H1 (cell line): ENCODE results near the gene HS6ST1.

ENCODE experiments used
- CHD2 ChIP-seq: IDR thresholded peaks from 2 replicates; pipeline ENCODE4 v1.6.1; 2012; ENCODE audit warnings: low read length, improper control_type of control experiment
- CTCF ChIP-seq, 3 experiments: IDR thresholded peaks; 1 replicate in 2 of 3; 2 replicates in 1 of 3; pipeline versions ENCODE4 v1.5.1 to v1.6.1; 2011; ENCODE audit warnings: low read length in 3 of 3, mild to moderate bottlenecking in 3 of 3, inconsistent platforms in 2 of 3, low read depth in 1 of 3, moderate library complexity in 1 of 3; ENCODE audit not compliant: insufficient read depth in 1 of 3; ENCODE audit errors: control extremely low read depth in 1 of 3
- EGR1 ChIP-seq: IDR thresholded peaks from 2 replicates; pipeline ENCODE4 v1.6.1; 2011; ENCODE audit warnings: low read depth, low read length, borderline replicate concordance
- EP300 ChIP-seq, 2 experiments: IDR thresholded peaks; 1 replicate in 1 of 2; 2 replicates in 1 of 2; pipeline ENCODE4 v1.6.1; 2011 to 2012; ENCODE audit warnings: low read depth in 2 of 2, low read length in 2 of 2, mild to moderate bottlenecking in 2 of 2, borderline replicate concordance in 1 of 2, inconsistent platforms in 1 of 2, moderate library complexity in 1 of 2
- NRF1 ChIP-seq: IDR thresholded peaks from 2 replicates; pipeline ENCODE4 v1.6.1; 2011; ENCODE audit warnings: mild to moderate bottlenecking, low read depth, low read length, improper control_type of control experiment
- POLR2A ChIP-seq, 2 experiments: IDR thresholded peaks; 1 replicate in 1 of 2; 2 replicates in 1 of 2; pipeline ENCODE4 v1.6.1; 2011; ENCODE audit warnings: low read depth in 2 of 2, low read length in 2 of 2, mild to moderate bottlenecking in 2 of 2; ENCODE audit errors: control extremely low read depth in 1 of 2
- POLR2AphosphoS5 ChIP-seq: IDR thresholded peaks from 2 replicates; pipeline ENCODE4 v1.6.1; 2011; ENCODE audit warnings: low read depth, low read length
- SP1 ChIP-seq: IDR thresholded peaks from 2 replicates; pipeline ENCODE4 v1.6.1; 2011; ENCODE audit warnings: low read depth, low read length
- TCF12 ChIP-seq: IDR thresholded peaks from 2 replicates; pipeline ENCODE4 v1.6.1; 2011; ENCODE audit warnings: low read depth, mild to moderate bottlenecking, low read length

DNA sequence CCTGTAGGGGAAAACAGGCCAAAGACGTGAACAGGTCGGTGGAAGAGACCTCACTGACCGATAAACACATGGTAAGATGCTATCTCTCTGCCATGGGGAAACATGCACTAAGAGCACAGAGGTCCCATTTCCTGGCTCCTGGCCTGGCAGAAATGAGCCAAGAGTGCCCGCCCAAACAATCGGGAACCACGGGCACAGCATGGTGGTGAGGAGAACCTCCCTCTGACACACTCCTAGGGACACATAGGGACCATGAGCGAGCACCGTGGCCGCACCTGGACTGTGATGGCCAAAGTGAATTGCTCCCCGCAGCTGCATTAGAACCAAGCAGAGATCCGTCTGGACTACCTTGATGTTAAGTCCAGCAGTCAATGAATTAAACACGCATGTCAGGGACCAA is 11.1 kb downstream of the HS6ST1 start:
- TF ChIP-seq CTCF (IDR thresholded peaks at IDR 0.05; ENCODE audit: control extremely low read depth in 1 of 3, insufficient read depth in 1 of 3, low read depth in 1 of 3, low read length in 3 of 3) (no peak), POLR2A (IDR thresholded peaks at IDR 0.05; ENCODE audit: control extremely low read depth in 1 of 2, low read depth in 2 of 2, low read length in 2 of 2) (no peak), SP1 (no peak), POLR2AphosphoS5 (no peak), NRF1 (no peak), TCF12 (no peak), EP300 (IDR thresholded peaks at IDR 0.05; ENCODE audit: borderline replicate concordance in 1 of 2, low read depth in 2 of 2, low read length in 2 of 2) (no peak), CHD2 (no peak), EGR1 (no peak)
